IPS DF 4.7 (cell line): ENCODE measurements around the gene ZKSCAN3.
A peak's percentile ranks its signal among the peaks of the same experiment; 100 is the strongest.
"Not testable (repeated sequence)": the region's sequence is repeated elsewhere in the genome, so short reads cannot be mapped to it uniquely, and the experiment has no call there.

Experiments used
- DNase-seq: peaks from one replicate; pipeline ENCODE4 v3.0.0-alpha.2; 2013; ENCODE audit warnings: low spot score; ENCODE audit errors: extremely low read depth

Gene ZKSCAN3

GRCh38 chr6:28371706-28372451 is 22.1 kb downstream of the ZKSCAN3 start:
- DNase-seq: no peak

GRCh38 chr6:28373925-28374324 is 24.2 kb downstream of the ZKSCAN3 start:
- no peak for DNase-seq

DNA sequence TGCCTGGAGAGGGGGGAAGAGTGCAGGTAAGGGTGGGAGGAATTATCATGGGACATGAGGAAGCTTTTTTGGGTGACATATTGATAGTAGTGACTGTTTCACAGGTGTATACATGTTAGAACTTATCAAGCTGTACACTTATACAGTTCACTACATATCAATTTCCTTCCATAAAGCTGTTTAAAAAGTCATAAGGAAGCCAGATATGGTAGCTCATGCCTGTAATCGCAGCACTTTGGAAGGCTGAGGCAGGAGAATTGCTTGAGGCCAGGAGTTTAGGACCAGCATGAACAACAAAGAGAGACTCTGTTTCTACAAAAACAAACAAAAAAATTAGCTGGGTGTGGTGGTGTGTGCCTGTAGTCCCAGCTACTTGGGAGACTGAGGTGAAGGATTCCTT is 28.1 kb downstream of the ZKSCAN3 start:
- DNase-seq: no peak

- no peak for DNase-seq
Observed at GRCh38 chr6:28378644-28379043, 28.9 kb downstream of the ZKSCAN3 start.

- no peak for DNase-seq
Observed at GRCh38 chr6:28380381-28380780, 30.6 kb downstream of the ZKSCAN3 start.

- DNase-seq: peak; percentile 74
Observed at GRCh38 chr6:28383235-28384142, 33.7 kb downstream of the ZKSCAN3 start.

- no peak for DNase-seq
Observed at GRCh38 chr6:28384143-28384533, 34.4 kb downstream of the ZKSCAN3 start.

DNA sequence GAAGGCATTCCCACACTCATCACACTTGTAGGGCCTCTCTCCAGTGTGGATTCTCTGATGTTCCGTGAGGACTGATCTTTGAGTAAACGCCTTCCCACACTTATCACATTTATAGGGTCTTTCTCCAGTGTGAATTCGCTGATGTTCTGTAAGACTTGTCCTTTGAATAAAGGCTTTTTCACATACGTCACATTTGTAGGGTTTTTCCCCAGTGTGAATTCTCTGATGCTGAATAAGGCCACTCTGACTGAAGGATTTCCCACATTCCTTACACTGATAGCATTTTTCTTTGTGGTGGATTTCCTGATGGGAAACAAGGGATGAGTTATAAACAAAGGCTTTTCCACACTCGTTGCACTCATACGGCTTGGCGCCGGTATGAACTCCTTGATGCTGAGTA is 40.9 kb downstream of the ZKSCAN3 start:
- no peak for DNase-seq

DNA sequence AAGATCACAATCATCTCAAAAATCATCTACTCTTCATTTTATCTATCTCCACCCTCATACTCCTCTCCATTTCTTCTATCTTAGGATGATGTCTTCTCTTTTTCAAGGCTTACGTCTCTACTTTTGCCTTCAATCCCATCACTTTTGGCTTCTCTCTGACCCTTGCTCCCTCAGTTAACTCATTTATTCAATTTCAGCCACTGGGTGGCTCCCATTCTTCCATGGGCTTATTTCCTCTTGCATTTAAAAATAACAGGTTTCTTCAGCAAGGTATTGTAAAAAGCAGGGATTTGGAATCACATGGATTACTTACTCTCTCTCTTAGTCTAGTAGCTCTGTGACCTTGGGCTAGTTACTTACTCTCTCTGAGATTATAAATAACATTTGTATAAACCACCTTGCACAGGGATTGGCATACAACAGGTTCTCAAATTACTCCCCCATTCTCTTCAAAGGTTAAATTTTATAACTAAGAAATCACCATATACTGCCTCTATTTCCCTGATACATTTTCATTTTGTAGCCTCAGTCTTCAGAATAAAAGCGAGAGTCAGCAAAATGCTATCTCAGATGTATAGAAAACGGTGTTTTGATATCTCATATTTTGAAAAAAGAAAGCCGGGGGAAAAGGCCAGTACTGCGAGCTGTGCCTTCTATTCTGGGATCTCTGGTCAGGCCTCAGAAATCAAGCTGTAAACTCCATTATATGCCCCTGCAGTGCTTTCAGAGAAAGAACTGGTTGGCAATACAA is 44.3 kb downstream of the ZKSCAN3 start:
- DNase-seq: no peak

DNA sequence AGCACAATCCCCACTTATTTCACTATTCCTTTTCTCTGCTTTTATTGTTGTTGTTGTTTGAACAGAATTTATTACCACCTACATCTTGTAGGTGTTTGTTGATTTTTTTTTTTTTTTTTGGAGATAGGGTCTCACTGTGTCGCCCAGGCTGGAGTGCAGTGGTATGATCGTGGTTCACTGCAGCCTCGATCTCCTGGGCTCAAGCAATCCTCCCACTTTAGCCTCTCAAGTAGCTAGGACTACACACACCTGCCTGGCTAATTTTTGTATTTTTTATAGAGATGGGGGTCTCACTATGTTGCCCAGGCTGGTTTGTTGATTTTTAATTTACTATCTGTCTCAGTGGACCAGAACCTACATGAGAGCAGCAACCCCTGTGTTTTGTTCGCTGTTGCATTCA is 46.2 kb downstream of the ZKSCAN3 start:
- DNase-seq: no peak

DNA sequence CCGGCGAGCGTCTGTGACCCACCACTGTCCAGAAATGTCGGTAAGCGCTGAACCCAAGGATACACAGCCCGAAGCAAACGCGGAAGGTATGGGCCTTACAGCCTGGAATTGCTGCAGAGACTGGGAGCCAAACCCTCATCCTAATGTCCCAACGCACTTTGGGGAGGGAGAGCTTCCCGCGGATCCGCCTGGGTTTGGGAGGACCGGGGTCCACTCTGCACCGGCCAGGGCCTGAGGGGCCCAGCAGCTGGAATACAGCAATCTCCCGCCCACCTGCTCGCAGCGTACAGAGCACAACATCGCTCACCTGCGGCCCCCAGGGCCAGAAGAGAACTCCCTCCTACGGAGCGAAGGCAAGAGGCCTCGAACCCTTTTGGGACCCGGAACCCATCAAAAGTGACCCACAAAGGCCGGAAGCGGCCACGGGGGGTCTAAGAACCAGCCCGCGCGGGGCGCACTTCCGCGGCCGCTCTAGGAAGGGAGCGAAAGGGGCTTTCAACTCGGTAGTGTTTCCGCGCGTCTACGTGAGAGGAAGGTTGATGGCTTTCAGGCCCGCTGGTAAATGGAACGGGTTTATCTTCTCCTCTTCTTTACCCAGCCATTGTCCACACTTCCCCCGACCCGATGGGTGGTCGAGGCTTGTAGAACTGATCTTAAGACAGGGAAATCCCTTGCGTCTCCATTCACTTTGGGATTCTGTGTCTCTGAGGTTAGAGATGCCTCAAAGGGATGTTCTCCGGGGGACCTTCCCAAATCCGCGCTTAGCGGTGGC is 49.8 kb downstream of the ZKSCAN3 start, which contains the start of gene ZSCAN12:
Gene ZSCAN12, minus strand, starts transcription at position 398 of the 772 bp plus-strand sequence. CDS start 1,342 bp downstream, outside the sequence.
- DNase-seq: peak; percentile 56

GRCh38 chr6:28400122-28400451 is 50.3 kb downstream of the ZKSCAN3 start:
- no peak for DNase-seq

GRCh38 chr6:28401172-28401571 is 51.4 kb downstream of the ZKSCAN3 start:
- DNase-seq: no peak

DNA sequence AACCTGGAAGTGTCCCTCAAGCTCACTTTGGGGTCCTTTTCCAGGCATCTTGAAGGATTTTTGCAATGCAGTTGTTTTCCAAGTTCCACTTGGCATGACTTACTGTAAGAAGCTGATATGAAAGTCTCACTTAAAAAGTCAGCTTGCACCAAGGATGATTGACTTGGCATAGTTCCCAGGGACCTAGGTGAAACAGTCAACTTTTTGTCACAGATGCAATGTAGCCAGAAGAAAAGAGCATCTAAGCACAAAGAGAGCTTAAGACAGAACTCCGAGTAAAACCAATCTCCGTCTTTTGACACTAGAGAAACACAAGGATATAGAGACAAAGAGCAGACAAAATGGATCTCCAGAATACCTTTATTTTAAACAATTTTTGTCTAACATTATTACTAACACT is 52.5 kb downstream of the ZKSCAN3 start:
- no peak for DNase-seq

- DNase-seq: not testable (repeated sequence)
Observed at GRCh38 chr6:28403923-28404322, 54.2 kb downstream of the ZKSCAN3 start.

- DNase-seq: no peak
Observed at GRCh38 chr6:28407401-28407800, 57.7 kb downstream of the ZKSCAN3 start.

DNA sequence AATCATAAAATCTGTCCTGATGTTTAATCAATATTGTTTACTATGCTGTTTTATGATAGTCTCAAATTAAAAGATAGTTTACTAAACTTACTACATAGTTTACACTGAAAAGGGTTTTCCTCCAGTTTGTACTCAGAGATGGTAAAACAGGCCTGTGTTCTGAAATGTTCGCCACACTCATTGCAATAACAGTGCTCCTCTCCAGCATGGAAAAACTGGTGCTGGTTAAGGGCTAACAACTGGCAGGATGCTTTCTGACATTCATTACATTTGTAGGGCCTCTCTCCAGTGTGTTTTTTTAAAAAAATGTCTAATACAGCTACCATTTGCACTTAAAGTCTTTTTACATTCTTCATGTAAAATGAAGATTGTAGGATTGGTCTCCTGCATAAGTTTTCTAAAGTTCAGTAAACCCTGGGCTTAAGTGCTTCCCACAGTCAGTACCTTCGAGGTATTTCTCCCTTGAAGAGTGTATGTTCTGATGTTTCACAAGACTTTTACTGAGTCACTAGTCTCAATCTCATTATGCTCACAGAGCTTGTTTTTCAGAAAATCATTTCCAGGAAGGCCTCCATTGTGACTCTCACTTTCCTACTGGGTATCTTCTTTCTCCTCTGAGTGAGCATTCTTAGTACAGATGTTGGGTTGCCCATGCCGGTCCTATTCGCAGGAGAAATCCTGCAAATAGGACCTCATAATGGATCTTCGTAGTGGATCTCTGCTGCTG is 58.5 kb downstream of the ZKSCAN3 start:
- no peak for DNase-seq

DNA sequence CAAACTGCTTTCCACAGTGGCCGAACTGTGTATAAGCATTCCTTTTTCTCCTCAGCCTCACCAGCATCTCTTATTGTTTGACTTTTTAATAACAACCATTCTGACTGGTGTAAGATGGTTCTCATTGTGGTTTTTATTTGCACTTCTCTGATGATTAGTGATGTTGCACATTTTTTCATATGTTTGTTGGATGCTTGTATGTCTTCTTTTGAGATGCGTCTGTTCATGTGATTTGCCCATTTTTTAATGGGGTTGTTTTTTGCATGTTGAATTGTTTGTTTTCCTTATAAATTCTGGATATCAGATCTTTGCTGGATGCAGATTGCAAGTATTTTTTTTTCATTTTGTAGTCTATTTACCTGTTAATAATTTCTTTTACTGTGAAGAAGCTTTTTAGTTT is 61.0 kb downstream of the ZKSCAN3 start:
- DNase-seq: no peak

DNA sequence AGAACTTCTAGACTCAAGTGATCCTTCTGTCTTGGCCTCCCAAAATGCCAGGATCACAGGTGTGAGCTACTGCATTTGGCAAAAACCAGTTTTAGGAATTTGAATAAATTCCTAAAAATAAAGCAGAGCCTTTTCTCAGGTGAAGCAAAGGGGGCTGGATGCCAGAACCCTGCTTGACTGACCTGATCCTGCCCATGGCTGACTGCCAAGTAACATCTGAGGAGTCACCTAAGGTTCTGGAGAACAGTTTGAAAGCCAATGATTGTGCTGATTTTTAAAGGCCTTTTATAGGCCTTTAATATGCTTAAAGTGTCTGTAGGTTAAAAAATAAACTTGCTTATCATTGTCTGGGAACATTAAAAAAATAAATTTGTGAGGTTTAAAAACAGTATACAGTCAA is 63.9 kb downstream of the ZKSCAN3 start:
- no peak for DNase-seq
